A375 (cell line): Measurements from ENCODE around the gene PHF5A. TPM values are rescaled to one million over a fixed set of nuclear protein-coding genes. Genes with fewer than 3 reads are reported as not detected.

ENCODE experiments used
- total RNA-seq: library from RNA; depleted of rRNA; stranded (reverse); fragments of >200 nt; shearing (Covaris generic); gene quantifications from 2 replicates; pipeline ENCODE4 v1.2.3, GENCODE V29; 2014; rRNA removed

The PHF5A gene
- total RNA-seq = 67.3 and 74.7 TPM in 2 replicates

GRCh38 chr22:41468381-41469217 is at the start of gene PHF5A, which contains the start of gene ACO2:
Gene PHF5A, minus strand, starts transcription at chr22:41468692. Its CDS starts 39 bp downstream, at chr22:41468653.
Gene ACO2, plus strand, starts transcription at chr22:41469117. Its CDS starts 30 bp downstream, at chr22:41469147.

GRCh38 chr22:41446639-41447434 is 21.7 kb downstream of the PHF5A start, which contains the start of gene TOB2:
Gene TOB2, minus strand, starts transcription at chr22:41446801. Its CDS starts 9,456 bp downstream, at chr22:41437345.

Other genes starting within 250 kb of the PHF5A start
- gene CHADL, start 227.8 kb downstream of the PHF5A start, total RNA-seq = 1.0 and 1.2 TPM in 2 replicates
- gene RANGAP1, start 182.5 kb downstream of the PHF5A start, total RNA-seq = 80.0 and 88.7 TPM in 2 replicates
- gene ZC3H7B, start 167.2 kb downstream of the PHF5A start, total RNA-seq = 34.8 and 35.3 TPM in 2 replicates
- gene TEF, start 86.8 kb downstream of the PHF5A start, total RNA-seq = 4.8 and 5.5 TPM in 2 replicates
- gene TOB2, start 21.9 kb downstream of the PHF5A start, total RNA-seq = 25.1 and 25.4 TPM in 2 replicates
- gene ACO2, start 425 bp upstream of the PHF5A start, total RNA-seq = 45.5 and 51.5 TPM in 2 replicates
- gene POLR3H, start 75.8 kb upstream of the PHF5A start, total RNA-seq = 15.0 and 22.0 TPM in 2 replicates
- gene CSDC2, start 92.3 kb upstream of the PHF5A start, total RNA-seq = 0.13 TPM in 1 of 2 replicates, not detected in the other
- 13.2 and 16.8 TPM in 2 replicates for gene PMM1, start 121.1 kb upstream of the PHF5A start, total RNA-seq
- 19.8 and 25.2 TPM in 2 replicates for gene DESI1, start 152.4 kb upstream of the PHF5A start, total RNA-seq
- gene XRCC6, start 152.6 kb upstream of the PHF5A start, total RNA-seq = 310 and 343 TPM in 2 replicates
- 150 and 170 TPM in 2 replicates for gene SNU13, start 220.2 kb upstream of the PHF5A start, total RNA-seq
- gene MEI1, start 230.8 kb upstream of the PHF5A start, total RNA-seq = 0.11 TPM in 1 of 2 replicates, not detected in the other